H1 (cell line): ENCODE data around the gene PPP1R11. TPM values are rescaled to one million over a fixed set of nuclear protein-coding genes. Genes with fewer than 3 reads are reported as not detected.

Source experiments
- CTCF ChIA-PET: fragments of 300-600 bp; sonication (Branson Sonifier 250); formaldehyde crosslinking; loops from one replicate; lab custom pipeline; 2021; ENCODE audit not compliant: partially characterized antibody; lab: Charles Lee
- POLR2A ChIA-PET: fragments of 300-600 bp; sonication (Branson Sonifier 250); formaldehyde crosslinking; loops from one replicate; lab custom pipeline; 2021; ENCODE audit warnings: inconsistent platforms; ENCODE audit not compliant: partially characterized antibody; lab: Charles Lee
- DNase-seq, 2 experiments: peaks; one replicate each; pipeline versions ENCODE4 v3.0.0 to v3.0.0-alpha.2; 2010 to 2022; ENCODE audit warnings: low spot score in 2 of 2, low read depth in 1 of 2, mixed read lengths in 1 of 2
- FAIRE-seq: peaks from 2 replicates; lab custom pipeline; 2011; peaks lifted over from hg19 to GRCh38; lab: Jason Lieb, UNC
- H2AFZ ChIP-seq: 2 replicates; pipeline ENCODE4 v1.8.1; 2012; ENCODE audit warnings: low read length, inconsistent platforms
- H2AK5ac ChIP-seq: 2 replicates; pipeline ENCODE4 v1.6.1; 2013; ENCODE audit warnings: low read depth, low read length
- H2BK120ac ChIP-seq: replicated peaks from 2 replicates; pipeline ENCODE3; 2013; ENCODE audit warnings: low read depth, low read length, inconsistent platforms
- H2BK12ac ChIP-seq: 2 replicates; pipeline ENCODE4 v1.6.1; 2013; ENCODE audit warnings: low read depth, low read length
- H2BK15ac ChIP-seq: 2 replicates; pipeline ENCODE4 v1.6.1; 2013; ENCODE audit warnings: low read length
- H2BK20ac ChIP-seq: 2 replicates; pipeline ENCODE4 v1.6.1; 2013; ENCODE audit warnings: low read length
- H2BK5ac ChIP-seq: 2 replicates; pipeline ENCODE4 v1.6.1; 2013; ENCODE audit warnings: low read depth, low read length
- H3K14ac ChIP-seq: 2 replicates; pipeline ENCODE4 v1.6.1; 2013; ENCODE audit warnings: inconsistent platforms; ENCODE audit not compliant: insufficient read length
- H3K18ac ChIP-seq: 2 replicates; pipeline ENCODE4 v1.6.1; 2013; ENCODE audit warnings: low read length; ENCODE audit errors: extremely low read depth
- H3K23ac ChIP-seq: 2 replicates; pipeline ENCODE4 v1.6.1; 2013; ENCODE audit warnings: inconsistent platforms; ENCODE audit not compliant: insufficient read length
- H3K23me2 ChIP-seq: 2 replicates; pipeline ENCODE4 v1.6.1; 2013; ENCODE audit warnings: low read depth, low read length
- H3K27ac ChIP-seq: 2 replicates; pipeline ENCODE4 v1.6.1; 2011; ENCODE audit warnings: low read depth, low read length, inconsistent platforms
- H3K27me3 ChIP-seq, 4 experiments: replicated peaks in 1 of 4; 1 replicate in 1 of 4; 2 replicates in 3 of 4; pipeline versions ENCODE4 v1.6.1 to v1.8.1; 2011 to 2013; ENCODE audit warnings: low read length in 3 of 4, mild to moderate bottlenecking in 3 of 4, inconsistent platforms in 2 of 4, mixed read lengths in 2 of 4, moderate library complexity in 1 of 4; ENCODE audit not compliant: control insufficient read depth in 3 of 4, insufficient read depth in 3 of 4; ENCODE audit errors: extremely low read depth in 1 of 4
- H3K36me3 ChIP-seq, 4 experiments: 2 replicates each; pipeline versions ENCODE4 v1.6.1 to v1.8.1; 2011 to 2013; ENCODE audit warnings: mild to moderate bottlenecking in 4 of 4, low read length in 3 of 4, moderate library complexity in 2 of 4, control low read depth in 1 of 4, inconsistent platforms in 1 of 4; ENCODE audit not compliant: insufficient read depth in 4 of 4, control insufficient read depth in 2 of 4
- H3K4ac ChIP-seq: replicated peaks from 2 replicates; pipeline ENCODE3; 2013; ENCODE audit warnings: low read length, low read depth, mixed read lengths, inconsistent platforms; ENCODE audit not compliant: insufficient read length
- H3K4me1 ChIP-seq, 4 experiments: replicated peaks in 1 of 4; 1 replicate in 1 of 4; 2 replicates in 3 of 4; pipeline versions ENCODE4 v1.6.1 to v1.8.1; 2011 to 2013; ENCODE audit warnings: low read length in 3 of 4, inconsistent platforms in 2 of 4, mixed read lengths in 1 of 4; ENCODE audit not compliant: insufficient read depth in 4 of 4, control insufficient read depth in 3 of 4
- H3K4me2 ChIP-seq, 2 experiments: 2 replicates each; pipeline versions ENCODE4 v1.6.1 to v1.8.1; 2011 to 2013; ENCODE audit warnings: low read depth in 2 of 2, low read length in 2 of 2, control low read depth in 1 of 2, inconsistent platforms in 1 of 2, mild to moderate bottlenecking in 1 of 2; ENCODE audit not compliant: insufficient read depth in 1 of 2
- H3K4me3 ChIP-seq, 4 experiments: fragments of 200-600, 300-600 bp in 1 of 4; sonication (generic), shearing (Covaris generic), sonication (Bioruptor Twin) in 1 of 4; 2 replicates each; pipeline versions ENCODE4 v1.5.1 to v1.8.1; 2011 to 2016; ENCODE audit warnings: low read length in 4 of 4, low read depth in 3 of 4, control low read depth in 2 of 4, inconsistent platforms in 2 of 4, mild to moderate bottlenecking in 2 of 4, mixed read lengths in 1 of 4, moderate library complexity in 1 of 4; ENCODE audit not compliant: insufficient read depth in 2 of 4; ENCODE audit errors: extremely low read depth in 1 of 4
- H3K56ac ChIP-seq: replicated peaks from 2 replicates; pipeline ENCODE3; 2013; ENCODE audit warnings: low read depth, mild to moderate bottlenecking, mixed read lengths, low read length, inconsistent platforms; ENCODE audit not compliant: insufficient read length
- H3K79me1 ChIP-seq: 2 replicates; pipeline ENCODE4 v1.6.1; 2013; ENCODE audit warnings: low read depth, low read length, control low read depth
- H3K79me2 ChIP-seq, 2 experiments: 2 replicates each; pipeline versions ENCODE4 v1.6.1 to v1.8.1; 2012 to 2013; ENCODE audit warnings: low read length in 2 of 2, mild to moderate bottlenecking in 2 of 2, inconsistent platforms in 1 of 2; ENCODE audit not compliant: insufficient read depth in 2 of 2, control insufficient read depth in 1 of 2
- H3K9ac ChIP-seq, 4 experiments: replicated peaks in 1 of 4; 1 replicate in 1 of 4; 2 replicates in 3 of 4; pipeline versions ENCODE4 v1.6.1 to v1.8.1; 2011 to 2013; ENCODE audit warnings: low read depth in 3 of 4, low read length in 3 of 4, control low read depth in 2 of 4, mild to moderate bottlenecking in 2 of 4, moderate library complexity in 2 of 4, inconsistent platforms in 1 of 4; ENCODE audit errors: extremely low read depth in 1 of 4
- H3K9me3 ChIP-seq, 2 experiments: 2 replicates each; pipeline versions ENCODE4 v1.6.1 to v1.8.1; 2012 to 2013; ENCODE audit warnings: mild to moderate bottlenecking in 2 of 2, moderate library complexity in 2 of 2, control low read depth in 1 of 2, inconsistent platforms in 1 of 2, low read depth in 1 of 2, low read length in 1 of 2, mixed read lengths in 1 of 2; ENCODE audit not compliant: insufficient read depth in 2 of 2
- H4K20me1 ChIP-seq, 2 experiments: replicated peaks in 1 of 2; 2 replicates each; pipeline versions ENCODE3 to v1.8.1; 2011 to 2013; ENCODE audit warnings: inconsistent platforms in 2 of 2, low read length in 2 of 2, mild to moderate bottlenecking in 1 of 2; ENCODE audit not compliant: insufficient read depth in 2 of 2, control insufficient read depth in 1 of 2
- H4K5ac ChIP-seq: 2 replicates; pipeline ENCODE4 v1.6.1; 2013; ENCODE audit warnings: low read length, low read depth, mixed read lengths, inconsistent platforms; ENCODE audit not compliant: insufficient read length
- H4K8ac ChIP-seq: 2 replicates; pipeline ENCODE4 v1.8.0; 2013; ENCODE audit warnings: mild to moderate bottlenecking, moderate library complexity, low read length, inconsistent platforms; ENCODE audit not compliant: insufficient read depth; ENCODE audit errors: extremely low read depth
- H4K91ac ChIP-seq: replicated peaks from 2 replicates; pipeline ENCODE3; 2013; ENCODE audit warnings: low read length, mixed read lengths, inconsistent platforms; ENCODE audit not compliant: insufficient read length
- E2F6 ChIP-seq: IDR thresholded peaks from 2 replicates; pipeline ENCODE4 v1.6.1; 2012; ENCODE audit warnings: inconsistent platforms
- EZH2 ChIP-seq: fragments of 200-600 bp; sonication (generic); IDR thresholded peaks from 2 replicates; pipeline ENCODE4 v1.7.1; 2012; ENCODE audit warnings: low read depth, mild to moderate bottlenecking, moderate library complexity, low read length, inconsistent platforms; ENCODE audit not compliant: severe bottlenecking
- GABPA ChIP-seq: IDR thresholded peaks from 2 replicates; pipeline ENCODE4 v1.6.1; 2011; ENCODE audit warnings: mild to moderate bottlenecking, low read length, moderate library complexity, borderline replicate concordance; ENCODE audit not compliant: insufficient read depth
- KDM4A ChIP-seq: IDR thresholded peaks from one replicate; pipeline ENCODE4 v1.7.1; 2012; ENCODE audit warnings: low read depth, mild to moderate bottlenecking, moderate library complexity, low read length, inconsistent platforms; ENCODE audit not compliant: severe bottlenecking
- KDM5A ChIP-seq: fragments of 200-600 bp; IDR thresholded peaks from 2 replicates; pipeline ENCODE4 v1.7.1; 2012; ENCODE audit warnings: mild to moderate bottlenecking, low read length, inconsistent platforms, mixed read lengths
- MAX ChIP-seq: IDR thresholded peaks from 2 replicates; pipeline ENCODE4 v1.6.1; 2012; ENCODE audit warnings: inconsistent platforms
- RNF2 ChIP-seq: fragments of 200-900, 300-1000 bp; sonication (generic); IDR thresholded peaks from 2 replicates; pipeline ENCODE4 v1.7.1; 2016; ENCODE audit warnings: borderline replicate concordance, low read depth, mild to moderate bottlenecking, antibody characterized with exemption, low read length; ENCODE audit not compliant: poor library complexity, severe bottlenecking; ENCODE audit errors: missing control alignments
- SP2 ChIP-seq: IDR thresholded peaks from 2 replicates; pipeline ENCODE4 v1.6.1; 2012; ENCODE audit warnings: mild to moderate bottlenecking, low read length, inconsistent platforms
- TAF7 ChIP-seq: optimal IDR thresholded peaks from 2 replicates; pipeline ENCODE3; 2011; ENCODE audit warnings: low read depth, mild to moderate bottlenecking, inconsistent platforms, low read length, moderate library complexity, borderline replicate concordance
- TCF12 ChIP-seq: IDR thresholded peaks from 2 replicates; pipeline ENCODE4 v1.6.1; 2011; ENCODE audit warnings: low read depth, mild to moderate bottlenecking, low read length
- WGBS, 2 experiments: shearing (Covaris generic) in 1 of 2; methylation state at CpG; one replicate each; pipeline versions ENCODE4 v1.1.6 to v1.1.7; 2013 to 2015; ENCODE audit warnings: low lambda C conversion rate in 2 of 2, mixed read lengths in 2 of 2, inconsistent platforms in 1 of 2, low coverage in 1 of 2, missing lambda C conversion rate in 1 of 2; ENCODE audit not compliant: insufficient replicate concordance in 2 of 2, insufficient coverage in 1 of 2, insufficient read length in 1 of 2; ENCODE audit errors: extremely low coverage in 1 of 2, missing lambda C conversion rate in 1 of 2; 5-methylcytosine and 5-hydroxymethylcytosine counted together
- polyA plus RNA-seq, 7 experiments: library from polyadenylated mRNA; depleted of rRNA in 3 of 7; stranded (reverse) in 5 of 7; unstranded in 2 of 7; fragments of >200 nt in 5 of 7; fragments of 200-250 nt in 2 of 7; gene quantifications; 1 replicate in 5 of 7; 2 replicates in 1 of 7; 4 replicates in 1 of 7; pipeline versions ENCODE4 v1.2.1 to v1.2.3, GENCODE V29; 2011 to 2013; ENCODE audit warnings: missing spikeins in 2 of 7, mixed read lengths in 2 of 7
- total RNA-seq: library from RNA; stranded (reverse); fragmentation: NEBNext Ultra II Directional; extraction: Animal tissue kit (Norgen Biotek cat#: 25700); gene quantifications from 2 replicates; pipeline ENCODE4 v1.2.1, GENCODE V29; 2021

Gene PPP1R11
- total and polyA plus RNA-seq, 2 of the 8 experiments (the other 6 are each of a cell fraction or from before 2014, with no cell fraction given): 26.1 to 32.8 TPM

- Histone ChIP-seq H3K36me3 (no peaks in the 10 kb centered on the region), H2AK5ac (0 out of 2 replicates have a peak overlapping the region, but pooled peaks have one; percentile 65), H2AFZ (no peak overlapping the region), H3K9ac (no peak overlapping the region), H3K23ac (no peak overlapping the region), H3K27ac (no peak overlapping the region), H3K27me3 (peaks cover 39 to 60% (median 57%) of the 10 kb centered on the region in 4 experiments), H3K9me3 (no peaks in the 10 kb centered on the region), H2BK12ac (peak overlapping the region; percentile 75; the same call in 1 of the 2 replicates), H3K56ac (peak overlapping the region; percentile 8), H4K91ac (no peak overlapping the region), H2BK20ac (no peak overlapping the region), H3K18ac (peak overlapping the region; percentile 60), H3K4me2 (peak overlapping the region; percentile 76 to 81), H4K20me1 (no peaks in the 10 kb centered on the region), H3K14ac (no peak overlapping the region), H2BK15ac (no peak overlapping the region), H4K8ac (peak overlapping the region; percentile 69; the same call in 1 of the 2 replicates), H2BK120ac (no peak overlapping the region), H3K4me1 (peaks cover 9 to 30% (median 12%) of the 10 kb centered on the region in 4 experiments; a peak in 5 of 7 replicates), H2BK5ac (no peak overlapping the region), H3K4me3 (peak overlapping the region; percentile 13 to 58 (median 18); a peak in 6 of 8 replicates), H3K79me2 (no peaks in the 10 kb centered on the region), H3K23me2 (peaks cover 30% of the 10 kb centered on the region), H3K79me1 (no peaks in the 10 kb centered on the region), H3K4ac (no peak overlapping the region), H4K5ac (no peak overlapping the region)
- POLR2A ChIA-PET: interaction anchor here (3.2 kb wide), 1 partner anchor 10 kb away, joined by 21 read pairs; the partner anchor contains the start of gene POLR1H
- CTCF ChIA-PET: interaction anchor here (0.7 to 1.8 kb wide), 8 partner anchors 14 to 279 kb away, joined by 3 to 7 read pairs (median 4); no protein-coding TSS in a partner anchor
- no peak for FAIRE-seq
- WGBS, 2 experiments: 11% methylated on average over 68 of the region's 68 CpGs; no CpG with 5 or more reads in 1 of the 2 experiments
- DNase-seq: peak in 1 of 2 experiments; percentile 61
- TF ChIP-seq E2F6 (peak; percentile 94), KDM5A (no peak), EZH2 (peak; percentile 70), RNF2 (peak; percentile 29), GABPA (no peak), SP2 (no peak), KDM4A (peak; percentile 98), MAX (peak; percentile 89), TCF12 (0 out of 2 replicates have a peak, but pooled peaks have one; percentile 59), TAF7 (no peak)
These were observed 4.3 kb downstream of the PPP1R11 start for GRCh38 chr6:30071081-30071818.
